ENCODE measurements around the gene UPK3A.
A peak's percentile ranks its signal among the peaks of the same experiment; 100 is the strongest.
"Not testable (repeated sequence)": the region's sequence is repeated elsewhere in the genome, so short reads cannot be mapped to it uniquely, and the experiment has no call there.

UPK3A gene

GRCh38 chr22:45285263-45286058 lies 712 bp downstream of the UPK3A start:
- no peak for ATAC-seq

GRCh38 chr22:45286854-45287551 lies 2.3 kb downstream of the UPK3A start:
- ATAC-seq, result no peak

- ATAC-seq, result no peak
These were observed 5.7 kb downstream of the UPK3A start for GRCh38 chr22:45290410-45290936.

- peak in 1 of 2 donors; percentile 53 for ATAC-seq
These were observed 6.5 kb downstream of the UPK3A start for GRCh38 chr22:45291061-45291930.

GRCh38 chr22:45291931-45292290 lies 7.2 kb downstream of the UPK3A start:
- ATAC-seq, result no peak

- no peak for ATAC-seq
These were observed 8.1 kb downstream of the UPK3A start for GRCh38 chr22:45292731-45293442.

- ATAC-seq, result no peak
These were observed 9.3 kb downstream of the UPK3A start for GRCh38 chr22:45294030-45294429.

GRCh38 chr22:45295004-45295403 lies 10.3 kb downstream of the UPK3A start:
- not testable (repeated sequence) for ATAC-seq

GRCh38 chr22:45295492-45295891 lies 10.7 kb downstream of the UPK3A start:
- no peak for ATAC-seq

- ATAC-seq, result peak; percentile 58 to 67
These were observed 12.0 kb downstream of the UPK3A start for GRCh38 chr22:45296628-45297297.

GRCh38 chr22:45298934-45299505 lies 14.3 kb downstream of the UPK3A start:
- ATAC-seq, result no peak

GRCh38 chr22:45302751-45303150 lies 18.0 kb downstream of the UPK3A start:
- no peak for ATAC-seq

GRCh38 chr22:45303181-45303580 lies 18.4 kb downstream of the UPK3A start:
- peak in 1 of 2 donors; percentile 31 for ATAC-seq

- ATAC-seq, result no peak
These were observed 20.2 kb downstream of the UPK3A start for GRCh38 chr22:45304971-45305370.

- ATAC-seq, result no peak
These were observed 20.8 kb downstream of the UPK3A start for GRCh38 chr22:45305456-45306075.

GRCh38 chr22:45306139-45306538 lies 21.4 kb downstream of the UPK3A start:
- no peak for ATAC-seq

- no peak for ATAC-seq
These were observed 23.7 kb downstream of the UPK3A start for GRCh38 chr22:45308391-45308956.

GRCh38 chr22:45308957-45309421 lies 24.2 kb downstream of the UPK3A start:
- ATAC-seq, result no peak

GRCh38 chr22:45309422-45310227 lies 24.9 kb downstream of the UPK3A start, which contains the start of gene FAM118A:
Gene FAM118A (plus strand): TSS chr22:45309934. CDS start chr22:45322380, 12,446 bp downstream.
- peak; percentile 81 to 86 for ATAC-seq

Data from activated CD4-positive, CD25-positive, alpha-beta regulatory T cell treated with anti-CD3 and anti-CD28 coated beads, Interleukin-2, amount 50 U/mL, for 24 hours (primary cell).